Trophoblast cell (in vitro differentiated cells and primary cell): ENCODE results near the gene ZNF512B.

Source experiments
- DNase-seq, 2 donors: peaks; one replicate each; pipeline ENCODE4 v3.0.0-alpha.2; 2016
- H2AFZ ChIP-seq: 2 replicates; pipeline ENCODE4 v1.6.1; 2013; ENCODE audit warnings: low read length, moderate library complexity, mild to moderate bottlenecking; ENCODE audit not compliant: insufficient read depth, poor library complexity
- H2AK5ac ChIP-seq: 2 replicates; pipeline ENCODE4 v1.6.1; 2013; ENCODE audit warnings: mild to moderate bottlenecking, low read length
- H2BK120ac ChIP-seq: 2 replicates; pipeline ENCODE4 v1.6.1; 2013; ENCODE audit warnings: low read length, mild to moderate bottlenecking, moderate library complexity; ENCODE audit not compliant: insufficient read depth, poor library complexity
- H2BK12ac ChIP-seq: 2 replicates; pipeline ENCODE4 v1.6.1; 2013; ENCODE audit warnings: mild to moderate bottlenecking, low read length, moderate library complexity
- H2BK5ac ChIP-seq: 2 replicates; pipeline ENCODE4 v1.6.1; 2013; ENCODE audit warnings: low read length, low read depth, moderate library complexity, mild to moderate bottlenecking; ENCODE audit not compliant: poor library complexity
- H3K14ac ChIP-seq: 2 replicates; pipeline ENCODE4 v1.6.1; 2013; ENCODE audit warnings: mild to moderate bottlenecking, low read length
- H3K18ac ChIP-seq: 2 replicates; pipeline ENCODE4 v1.6.1; 2013; ENCODE audit warnings: mild to moderate bottlenecking, low read length
- H3K23ac ChIP-seq: 2 replicates; pipeline ENCODE4 v1.6.1; 2013; ENCODE audit warnings: low read length
- H3K27ac ChIP-seq: 2 replicates; pipeline ENCODE4 v1.5.1; 2013; ENCODE audit warnings: low read depth, mild to moderate bottlenecking, inconsistent platforms, low read length, moderate library complexity
- H3K27me3 ChIP-seq: 2 replicates; pipeline ENCODE4 v1.6.1; 2013; ENCODE audit warnings: inconsistent platforms, mild to moderate bottlenecking, low read length, moderate library complexity; ENCODE audit not compliant: insufficient read depth
- H3K36me3 ChIP-seq, 2 experiments: 1 replicate in 1 of 2; 2 replicates in 1 of 2; pipeline ENCODE4 v1.6.1; 2013; ENCODE audit warnings: low read length in 2 of 2, mild to moderate bottlenecking in 2 of 2, moderate library complexity in 1 of 2; ENCODE audit not compliant: insufficient read depth in 2 of 2, control insufficient read depth in 1 of 2
- H3K4ac ChIP-seq: 2 replicates; pipeline ENCODE4 v1.6.1; 2013; ENCODE audit warnings: low read depth, mild to moderate bottlenecking, low read length, moderate library complexity
- H3K4me1 ChIP-seq, 2 experiments: 1 replicate in 1 of 2; 2 replicates in 1 of 2; pipeline ENCODE4 v1.6.1; 2013; ENCODE audit warnings: low read length in 2 of 2, mild to moderate bottlenecking in 2 of 2, moderate library complexity in 1 of 2; ENCODE audit not compliant: insufficient read depth in 2 of 2, control insufficient read depth in 1 of 2
- H3K4me2 ChIP-seq: 2 replicates; pipeline ENCODE4 v1.6.1; 2013; ENCODE audit warnings: inconsistent platforms, mild to moderate bottlenecking, low read length, moderate library complexity
- H3K4me3 ChIP-seq: 2 replicates; pipeline ENCODE4 v1.5.1; 2013; ENCODE audit warnings: mild to moderate bottlenecking, low read depth, low read length, inconsistent platforms
- H3K79me1 ChIP-seq: one replicate; pipeline ENCODE4 v1.6.1; 2013; ENCODE audit warnings: low read length
- H3K79me2 ChIP-seq: 2 replicates; pipeline ENCODE4 v1.6.1; 2013; ENCODE audit warnings: low read length, mild to moderate bottlenecking; ENCODE audit not compliant: control insufficient read depth, insufficient read depth, poor library complexity
- H3K9ac ChIP-seq: 2 replicates; pipeline ENCODE4 v1.6.1; 2013; ENCODE audit warnings: mild to moderate bottlenecking, low read length
- H3K9me3 ChIP-seq: 2 replicates; pipeline ENCODE4 v1.6.1; 2013; ENCODE audit warnings: low read depth, mild to moderate bottlenecking, control low read depth, inconsistent platforms, low read length; ENCODE audit not compliant: insufficient read depth
- H4K12ac ChIP-seq: 2 replicates; pipeline ENCODE4 v1.6.1; 2013; ENCODE audit warnings: low read depth, mild to moderate bottlenecking, low read length, moderate library complexity
- H4K8ac ChIP-seq: 2 replicates; pipeline ENCODE4 v1.6.1; 2013; ENCODE audit warnings: low read depth, mild to moderate bottlenecking, low read length, moderate library complexity
- H4K91ac ChIP-seq: one replicate; pipeline ENCODE4 v1.6.1; 2013; ENCODE audit warnings: low read depth, mild to moderate bottlenecking, low read length, moderate library complexity
- WGBS: extraction: QIAGEN DNeasy Blood & Tissue Kit; methylation state at CpG from one replicate; pipeline ENCODE4 v1.1.7; 2013; ENCODE audit warnings: missing lambda C conversion rate; ENCODE audit not compliant: insufficient read length, insufficient coverage; ENCODE audit errors: extremely low coverage; 5-methylcytosine and 5-hydroxymethylcytosine counted together

The ZNF512B gene

DNA sequence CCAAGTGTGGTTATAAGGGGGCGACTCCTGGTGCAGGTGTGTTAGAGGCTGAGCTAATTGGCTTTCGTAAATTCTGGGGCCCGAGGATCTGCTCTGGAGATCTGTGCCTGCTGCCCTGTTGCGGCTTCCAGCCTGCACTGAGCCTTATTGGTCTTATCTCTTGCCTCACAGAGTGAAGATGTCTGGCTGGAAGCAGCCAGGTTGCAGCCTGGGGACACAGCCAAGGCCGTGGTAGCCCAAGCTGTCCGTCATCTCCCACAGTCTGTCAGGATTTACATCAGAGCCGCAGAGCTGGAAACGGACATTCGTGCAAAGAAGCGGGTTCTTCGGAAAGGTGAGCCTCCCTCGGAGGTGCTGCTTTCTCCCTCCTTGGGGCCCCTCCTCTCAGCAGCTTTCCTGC lies 31.2 kb upstream of the ZNF512B start:
- H2BK5ac ChIP-seq, result no peak overlapping the region
- H3K36me3 ChIP-seq, result peaks cover 63 to 76% of the 10 kb centered on the region in 2 experiments
- no peak overlapping the region for H2BK120ac ChIP-seq
- no peak overlapping the region for H4K91ac ChIP-seq
- DNase-seq, result no peak
- H3K79me1 ChIP-seq, result no peaks in the 10 kb centered on the region
- no peak overlapping the region for H2BK12ac ChIP-seq
- H3K4me3 ChIP-seq, result no peak overlapping the region
- H3K79me2 ChIP-seq, result no peaks in the 10 kb centered on the region
- H2AFZ ChIP-seq, result no peak overlapping the region
- no peak overlapping the region for H3K27ac ChIP-seq
- no peak overlapping the region for H3K23ac ChIP-seq
- no peak overlapping the region for H3K14ac ChIP-seq
- no peak overlapping the region for H4K12ac ChIP-seq
- H3K9me3 ChIP-seq, result no peaks in the 10 kb centered on the region
- H4K8ac ChIP-seq, result no peak overlapping the region
- no peak overlapping the region for H3K4ac ChIP-seq
- no peak overlapping the region for H3K18ac ChIP-seq
- no peaks in the 10 kb centered on the region for H3K27me3 ChIP-seq
- H3K4me1 ChIP-seq, result no peaks in the 10 kb centered on the region
- H2AK5ac ChIP-seq, result no peak overlapping the region
- peak overlapping the region; percentile 63 for H3K9ac ChIP-seq
- no peak overlapping the region for H3K4me2 ChIP-seq
- no CpG with 5 or more reads among the region's 12 CpGs for WGBS

- H3K18ac ChIP-seq, result no peak overlapping the region
- H3K27me3 ChIP-seq, result no peaks in the 10 kb centered on the region
- H2AK5ac ChIP-seq, result no peak overlapping the region
- H2BK12ac ChIP-seq, result no peak overlapping the region
- H3K23ac ChIP-seq, result no peak overlapping the region
- H3K79me1 ChIP-seq, result peaks cover 10% of the 10 kb centered on the region
- H3K4me2 ChIP-seq, result no peak overlapping the region
- H4K12ac ChIP-seq, result no peak overlapping the region
- no CpG with 5 or more reads among the region's 14 CpGs for WGBS
- no peaks in the 10 kb centered on the region for H3K9me3 ChIP-seq
- no peak overlapping the region for H2BK5ac ChIP-seq
- H4K8ac ChIP-seq, result no peak overlapping the region
- no peak for DNase-seq
- H3K4me1 ChIP-seq, result peaks cover 14 to 18% of the 10 kb centered on the region in 2 experiments
- H3K27ac ChIP-seq, result no peak overlapping the region
- H3K36me3 ChIP-seq, result peaks cover 22 to 32% of the 10 kb centered on the region in 2 experiments
- no peak overlapping the region for H3K4me3 ChIP-seq
- no peak overlapping the region for H3K4ac ChIP-seq
- no peak overlapping the region for H2AFZ ChIP-seq
- H2BK120ac ChIP-seq, result no peak overlapping the region
- no peak overlapping the region for H3K14ac ChIP-seq
- no peak overlapping the region for H3K9ac ChIP-seq
- no peak overlapping the region for H4K91ac ChIP-seq
- peaks cover 6% of the 10 kb centered on the region for H3K79me2 ChIP-seq
Observed at GRCh38 chr20:63982937-63983336, 13.2 kb upstream of the ZNF512B start.

DNA sequence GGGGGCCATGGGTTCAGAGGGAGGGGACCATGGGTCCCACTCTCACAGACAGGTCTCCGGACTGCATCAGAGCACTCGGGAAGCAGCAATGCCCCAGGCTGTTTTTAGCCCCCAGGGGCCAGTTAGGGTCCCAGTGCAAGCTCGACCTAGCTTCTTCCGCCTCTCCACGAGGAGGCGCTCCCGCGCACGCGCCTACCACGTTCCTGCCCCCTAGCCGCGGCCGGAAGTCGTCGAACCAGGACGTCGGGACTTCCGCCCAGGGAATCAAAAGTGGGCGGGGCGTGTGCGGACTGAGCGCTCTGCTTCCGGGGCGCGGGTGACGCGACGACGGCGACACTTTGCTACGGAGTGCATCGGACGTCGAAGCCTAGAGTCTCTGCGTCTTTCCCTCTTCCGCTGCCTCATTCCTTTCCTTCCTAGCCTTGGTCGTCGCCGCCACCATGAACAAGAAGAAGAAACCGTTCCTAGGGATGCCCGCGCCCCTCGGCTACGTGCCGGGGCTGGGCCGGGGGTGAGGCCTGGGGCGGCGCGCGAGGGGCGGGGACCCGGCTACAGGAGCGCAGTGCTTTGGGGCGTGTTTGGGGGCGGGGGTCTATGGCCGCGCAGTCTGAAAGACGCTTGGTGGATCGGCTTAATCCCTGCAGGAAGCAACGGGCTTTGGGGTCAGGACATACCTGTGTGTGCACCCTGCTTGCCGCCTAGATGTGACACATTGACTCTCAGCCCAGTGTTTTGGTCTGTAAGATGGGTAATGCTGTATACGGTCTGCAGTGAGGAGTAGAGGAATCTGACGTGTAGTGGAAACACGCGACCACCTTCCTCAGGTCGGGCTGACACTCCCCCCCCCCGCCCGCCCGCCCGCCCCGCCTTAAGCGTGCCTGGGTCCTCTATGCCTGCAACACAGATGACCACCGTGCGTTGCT lies 11.3 kb upstream of the ZNF512B start, which contains the start of gene PRPF6:
TSS of gene PRPF6 (plus strand) at position 327 of the 923 bp plus-strand sequence. CDS start at position 441, 114 bp downstream.
- Histone ChIP-seq H3K27me3 (no peaks in the 10 kb centered on the region), H3K14ac (peak within 1 kb of the TSS; percentile 80), H3K9ac (peak within 1 kb of the TSS; percentile 72), H2BK120ac (peak within 1 kb of the TSS; percentile 23), H3K4me2 (peak within 1 kb of the TSS; percentile 91), H3K4ac (peak within 1 kb of the TSS; percentile 46), H3K18ac (peak within 1 kb of the TSS; percentile 71), H3K36me3 (peaks cover 16 to 23% of the 10 kb centered on the region in 2 experiments), H4K8ac (peak within 1 kb of the TSS; percentile 96), H3K4me3 (peak within 1 kb of the TSS; percentile 83), H2AK5ac (peak within 1 kb of the TSS; percentile 71), H4K12ac (peak within 1 kb of the TSS; percentile 79), H4K91ac (peak within 1 kb of the TSS; percentile 86), H3K23ac (no peak within 1 kb of the TSS), H3K27ac (peak within 1 kb of the TSS; percentile 62), H3K9me3 (no peaks in the 10 kb centered on the region), H3K4me1 (peaks cover 15 to 22% of the 10 kb centered on the region in 2 experiments), H2BK12ac (no peak within 1 kb of the TSS), H2AFZ (peak within 1 kb of the TSS; percentile 69), H3K79me1 (peaks cover 10% of the 10 kb centered on the region), H2BK5ac (no peak within 1 kb of the TSS), H3K79me2 (peaks cover 6% of the 10 kb centered on the region)
- DNase-seq, result peak; percentile 94 to 98
- WGBS, result no CpG with 5 or more reads among the region's 75 CpGs

- Histone ChIP-seq H3K27me3 (no peaks in the 10 kb centered on the region), H4K91ac (peak overlapping the region; percentile 68), H4K12ac (peak overlapping the region; percentile 47), H4K8ac (peak overlapping the region; percentile 82), H3K14ac (peak overlapping the region; percentile 33), H2AK5ac (peak overlapping the region; percentile 14), H3K9ac (no peak overlapping the region), H3K79me1 (peaks cover 10% of the 10 kb centered on the region), H3K4ac (no peak overlapping the region), H3K4me2 (peak overlapping the region; percentile 91), H2BK5ac (no peak overlapping the region), H3K79me2 (peaks cover 6% of the 10 kb centered on the region), H3K18ac (peak overlapping the region; percentile 8), H3K4me1 (peaks cover 15 to 22% of the 10 kb centered on the region in 2 experiments), H3K27ac (no peak overlapping the region), H3K36me3 (peaks cover 13 to 20% of the 10 kb centered on the region in 2 experiments), H2BK120ac (peak overlapping the region; percentile 12), H3K23ac (no peak overlapping the region), H2AFZ (peak overlapping the region; percentile 30), H3K9me3 (no peaks in the 10 kb centered on the region), H2BK12ac (no peak overlapping the region), H3K4me3 (no peak overlapping the region)
- WGBS, result no CpG with 5 or more reads among the region's 15 CpGs
- DNase-seq, result no peak
Observed at GRCh38 chr20:63980317-63980805, 10.6 kb upstream of the ZNF512B start.
